Thyroid gland (tissue), 4 donors: ENCODE measurements around the gene PRICKLE1.

Experiments used
- POLR2A ChIP-seq, 2 donors: fragments of 450-650 bp; IDR thresholded peaks; one replicate each; pipeline ENCODE4 v1.6.1; 2017; ENCODE audit warnings: antibody characterized with exemption in 2 of 2, mild to moderate bottlenecking in 2 of 2, moderate library complexity in 1 of 2
- TF ChIP-seq, protein P1 (sequence below), 6 experiments: fragments of 200-600 bp in 3 of 6; fragments of 450-650 bp in 3 of 6; sonication (generic) in 3 of 6; IDR thresholded peaks; one replicate each; pipeline ENCODE4 v1.5.1; 2016 to 2019; ENCODE audit warnings: antibody characterized with exemption in 6 of 6, mild to moderate bottlenecking in 2 of 6, inconsistent platforms in 1 of 6, moderate library complexity in 1 of 6

DNA sequence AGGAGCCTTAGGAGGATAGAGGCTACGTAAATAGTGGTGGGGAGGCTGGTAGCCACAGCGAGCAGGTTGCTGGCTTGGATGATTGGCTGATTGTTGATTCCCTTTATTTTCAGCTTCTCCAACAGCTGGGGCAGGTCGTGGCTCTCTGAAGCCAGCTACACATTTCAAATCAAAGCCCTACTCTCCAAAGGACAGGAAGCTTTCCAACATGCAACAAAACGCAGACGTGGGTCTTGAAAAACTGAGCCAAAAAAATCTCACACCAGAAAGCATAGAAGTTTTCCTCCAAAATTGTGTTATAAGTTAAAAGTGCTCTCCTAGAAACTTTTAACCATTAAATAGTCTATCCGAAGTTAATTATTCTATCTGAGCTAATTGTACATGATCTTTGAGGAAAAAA, 37.6 kb upstream of the PRICKLE1 start:
- TF ChIP-seq, protein P1, sequence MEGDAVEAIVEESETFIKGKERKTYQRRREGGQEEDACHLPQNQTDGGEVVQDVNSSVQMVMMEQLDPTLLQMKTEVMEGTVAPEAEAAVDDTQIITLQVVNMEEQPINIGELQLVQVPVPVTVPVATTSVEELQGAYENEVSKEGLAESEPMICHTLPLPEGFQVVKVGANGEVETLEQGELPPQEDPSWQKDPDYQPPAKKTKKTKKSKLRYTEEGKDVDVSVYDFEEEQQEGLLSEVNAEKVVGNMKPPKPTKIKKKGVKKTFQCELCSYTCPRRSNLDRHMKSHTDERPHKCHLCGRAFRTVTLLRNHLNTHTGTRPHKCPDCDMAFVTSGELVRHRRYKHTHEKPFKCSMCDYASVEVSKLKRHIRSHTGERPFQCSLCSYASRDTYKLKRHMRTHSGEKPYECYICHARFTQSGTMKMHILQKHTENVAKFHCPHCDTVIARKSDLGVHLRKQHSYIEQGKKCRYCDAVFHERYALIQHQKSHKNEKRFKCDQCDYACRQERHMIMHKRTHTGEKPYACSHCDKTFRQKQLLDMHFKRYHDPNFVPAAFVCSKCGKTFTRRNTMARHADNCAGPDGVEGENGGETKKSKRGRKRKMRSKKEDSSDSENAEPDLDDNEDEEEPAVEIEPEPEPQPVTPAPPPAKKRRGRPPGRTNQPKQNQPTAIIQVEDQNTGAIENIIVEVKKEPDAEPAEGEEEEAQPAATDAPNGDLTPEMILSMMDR (IDR thresholded peaks at IDR 0.05): no peak
- no peak for TF ChIP-seq POLR2A (IDR thresholded peaks at IDR 0.05)
